Stimulated activated naive CD8-positive, alpha-beta T cell treated with anti-CD3 and anti-CD28 coated beads, Interleukin-15, Interleukin-2, amounts not matched to agents 100 U/mL and 50 U/mL, for 24 hours (primary cell): ENCODE data around the gene CDC6.

Experiments
- ATAC-seq: fragments of 150-1000 bp; cut with Tn5 transposase; one replicate; pipeline ENCODE4 v1.10.0; 2021
- DNase-seq: peaks from one replicate; pipeline ENCODE4 v3.0.0; 2021

CDC6 gene

DNA sequence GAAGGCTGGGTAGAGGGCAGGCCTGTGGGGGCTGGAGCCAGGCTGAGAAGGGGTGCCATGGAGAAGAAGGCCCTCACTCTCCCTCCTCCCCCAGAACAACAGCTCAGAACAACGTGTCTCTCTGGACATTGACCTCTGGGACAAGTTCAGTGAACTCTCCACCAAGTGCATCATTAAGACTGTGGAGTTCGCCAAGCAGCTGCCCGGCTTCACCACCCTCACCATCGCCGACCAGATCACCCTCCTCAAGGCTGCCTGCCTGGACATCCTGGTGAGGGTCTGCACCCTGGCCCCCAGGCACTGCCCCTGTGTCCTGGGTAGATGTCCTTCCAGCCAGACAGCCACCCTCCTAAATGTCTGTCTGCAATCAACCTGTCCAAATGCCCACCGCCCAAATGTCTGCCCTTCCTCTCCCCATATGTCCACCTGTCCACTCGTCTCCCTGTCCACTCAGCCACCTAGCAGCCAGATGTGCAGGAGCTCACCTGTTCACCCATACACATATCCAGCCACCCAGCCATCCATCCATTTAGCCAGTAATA, 64.6 kb downstream of the CDC6 start:
- ATAC-seq, result no peak
- no peak for DNase-seq

DNA sequence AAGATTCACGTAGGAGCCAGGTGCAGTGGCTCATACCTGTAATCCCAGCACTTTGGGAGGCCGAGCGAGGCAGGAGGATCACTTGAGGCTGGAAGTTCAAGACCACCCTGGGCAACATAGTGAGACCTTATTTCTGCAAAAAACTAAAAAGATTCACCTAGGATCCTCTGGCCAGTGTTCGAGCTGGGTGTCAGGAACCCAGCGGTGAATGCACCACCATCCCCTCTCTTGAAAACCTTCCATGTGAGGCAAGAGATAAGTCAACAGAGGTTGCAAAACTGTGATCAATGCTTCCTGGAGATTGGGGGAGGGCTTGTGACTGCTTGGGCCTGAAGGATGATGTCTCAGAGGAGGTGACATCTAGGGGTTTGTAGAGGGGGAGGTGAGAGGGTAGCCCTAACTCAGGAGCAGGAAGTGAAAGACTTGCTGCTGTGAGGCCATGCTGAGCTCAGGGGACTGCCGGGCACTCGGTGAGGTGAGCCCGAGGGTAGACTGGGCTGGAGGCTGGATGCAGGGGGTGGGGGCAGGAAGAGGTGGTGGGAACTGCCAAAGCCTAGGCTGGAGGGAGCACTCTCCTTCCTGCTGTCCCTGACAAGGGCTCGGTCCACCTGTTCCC, 65.2 kb downstream of the CDC6 start:
- ATAC-seq, result no peak
- no peak for DNase-seq
